NCI-H1694 treated with DMSO at 0.1 percent for 48 hours (cell line): ENCODE measurements around the gene MFAP5.
"Not testable (repeated sequence)": the region's sequence is repeated elsewhere in the genome, so short reads cannot be mapped to it uniquely, and the experiment has no call there.

Experiments
- DNase-seq: peaks from one replicate; lab custom pipeline; 2025; lab: John Stamatoyannopoulos, UW

The MFAP5 gene

GRCh38 chr12:8629486-8630033 lies 33.1 kb downstream of the MFAP5 start:
- no peak for DNase-seq

GRCh38 chr12:8628731-8629130 lies 33.9 kb downstream of the MFAP5 start:
- DNase-seq: no peak

GRCh38 chr12:8624750-8625149 lies 37.9 kb downstream of the MFAP5 start:
- DNase-seq: not testable (repeated sequence)

- DNase-seq: no peak
Observed at GRCh38 chr12:8622646-8623045, 40.0 kb downstream of the MFAP5 start.

- DNase-seq: no peak
Observed at GRCh38 chr12:8615206-8615605, 47.4 kb downstream of the MFAP5 start.

- not testable (repeated sequence) for DNase-seq
Observed at GRCh38 chr12:8613881-8614280, 48.7 kb downstream of the MFAP5 start.

GRCh38 chr12:8612629-8613028 lies 50.0 kb downstream of the MFAP5 start, which contains the start of gene AICDA:
TSS of gene AICDA (minus strand) at chr12:8612859. CDS start at chr12:8612767, 92 bp downstream.
- no peak for DNase-seq

GRCh38 chr12:8609061-8609570 lies 53.5 kb downstream of the MFAP5 start:
- DNase-seq: peak; percentile 26

GRCh38 chr12:8606890-8607289 lies 55.7 kb downstream of the MFAP5 start:
- no peak for DNase-seq

- DNase-seq: no peak
Observed at GRCh38 chr12:8605057-8605456, 57.6 kb downstream of the MFAP5 start.

- no peak for DNase-seq
Observed at GRCh38 chr12:8603856-8604255, 58.8 kb downstream of the MFAP5 start.

GRCh38 chr12:8603286-8603685 lies 59.3 kb downstream of the MFAP5 start:
- no peak for DNase-seq

GRCh38 chr12:8596561-8596960 lies 66.1 kb downstream of the MFAP5 start:
- DNase-seq: no peak
